K562 (cell line): ENCODE results near the gene GYS1. TPM values are rescaled to one million over a fixed set of nuclear protein-coding genes. Genes with fewer than 3 reads are reported as not detected.
A peak's percentile ranks its signal among the peaks of the same experiment; 100 is the strongest.

Source experiments
- ARNT ChIP-seq, 2 experiments: fragments of 450-650 bp; IDR thresholded peaks; 2 replicates each; pipeline ENCODE4 v1.6.1; 2016; ENCODE audit warnings: mild to moderate bottlenecking in 1 of 2
- CREB3L1 ChIP-seq: fragments of 450-650 bp; IDR thresholded peaks from 2 replicates; pipeline ENCODE4 v1.6.1; 2014; ENCODE audit warnings: low read depth, mild to moderate bottlenecking, moderate library complexity, borderline replicate concordance
- DNMT1 ChIP-seq: fragments of 450-650 bp; IDR thresholded peaks from 2 replicates; pipeline ENCODE4 v1.6.1; 2016; ENCODE audit warnings: antibody characterized with exemption, mild to moderate bottlenecking
- EGR1 ChIP-seq: fragments of 450-650 bp; conservative IDR thresholded peaks from 2 replicates; pipeline ENCODE4 v1.6.1; 2017; ENCODE audit warnings: mild to moderate bottlenecking
- ELF2 ChIP-seq: fragments of 250-450 bp; sonication (Bioruptor Pico); IDR thresholded peaks from 2 replicates; pipeline ENCODE4 v1.5.0; 2021; ENCODE audit warnings: mild to moderate bottlenecking
- POLR2AphosphoS5 ChIP-seq: IDR thresholded peaks from 2 replicates; pipeline ENCODE4 v1.6.1; 2011; ENCODE audit warnings: mild to moderate bottlenecking, low read depth, low read length, moderate library complexity; ENCODE audit not compliant: control insufficient read depth, insufficient read depth
- SIN3A ChIP-seq, 2 experiments: fragments of 150-350 bp in 1 of 2; IDR thresholded peaks; 2 replicates each; pipeline ENCODE4 v1.6.1; 2011 to 2016; ENCODE audit warnings: borderline replicate concordance in 2 of 2, low read depth in 2 of 2, low read length in 2 of 2, mild to moderate bottlenecking in 2 of 2, moderate library complexity in 2 of 2; ENCODE audit not compliant: control insufficient read depth in 1 of 2
- TRIM24 ChIP-seq, 2 experiments: fragments of 450-650 bp; IDR thresholded peaks; 2 replicates each; pipeline ENCODE4 v1.6.1; 2016
- YBX1 ChIP-seq: fragments of 450-650 bp; IDR thresholded peaks from 2 replicates; pipeline ENCODE4 v1.7.1; 2016; ENCODE audit warnings: mild to moderate bottlenecking
- ZKSCAN3 ChIP-seq: fragments of 250-450 bp; sonication (Bioruptor Pico); IDR thresholded peaks from 2 replicates; pipeline ENCODE4 v1.4.0; 2020
- ZNF436 ChIP-seq: fragments of 250-450, 450-650 bp; sonication (Bioruptor Pico); formaldehyde crosslinking; IDR thresholded peaks from 2 replicates; pipeline ENCODE4 v1.7.0; 2020; ENCODE audit warnings: mild to moderate bottlenecking
- polyA plus RNA-seq, 8 experiments: library from polyadenylated mRNA; depleted of rRNA in 4 of 8; stranded (reverse) in 5 of 8; unstranded in 3 of 8; fragments of >200 nt; fragmentation: Nextera tagmentation in 2 of 8; fragmentation: Illumina TruSeq in 1 of 8; extraction: Ambion mirVana in 2 of 8; extraction: Trizol in 1 of 8; gene quantifications; 2 replicates each; pipeline versions ENCODE4 v1.2.1 to v1.2.3, GENCODE V29; 2011 to 2014; ENCODE audit warnings: inconsistent platforms in 1 of 8, missing spikeins in 1 of 8
- total RNA-seq, 7 experiments: library from RNA; depleted of rRNA in 6 of 7; stranded (reverse); fragments of >200 nt in 6 of 7; fragmentation: Illumina TruSeq in 2 of 7; extraction: Trizol in 2 of 7; gene quantifications; 2 replicates each; pipeline versions ENCODE4 v1.2.1 to v1.2.3, GENCODE V29; 2011 to 2021; ENCODE audit warnings: low replicate concordance in 1 of 7
- TF ChIP-seq, protein P1 (sequence below), 2 experiments: fragments of 150-350 bp in 1 of 2; IDR thresholded peaks; 2 replicates each; pipeline ENCODE4 v1.6.1; 2012 to 2016; ENCODE audit warnings: low read depth in 2 of 2, low read length in 2 of 2, mild to moderate bottlenecking in 1 of 2, moderate library complexity in 1 of 2
- TF ChIP-seq, protein P2 (sequence below), 3 experiments: fragments of 200-800 bp in 1 of 3; sonication (Bioruptor generic) in 1 of 3; sonication (generic) in 1 of 3; formaldehyde crosslinking in 1 of 3; IDR thresholded peaks; 2 replicates each; pipeline versions ENCODE4 v1.6.1 to v1.8.0; 2016 to 2022; ENCODE audit warnings: mild to moderate bottlenecking in 2 of 3, missing compliant biosample characterization in 2 of 3, missing genetic modification characterization in 2 of 3, missing genetic modification reagents in 1 of 3
- TF ChIP-seq, protein P3 (sequence below): fragments of 250-450 bp; sonication (Bioruptor Pico); IDR thresholded peaks from 2 replicates; pipeline ENCODE4 v1.5.0; 2021; ENCODE audit warnings: mild to moderate bottlenecking, moderate library complexity
- TF ChIP-seq, protein P4 (sequence below): fragments of 450-650 bp; IDR thresholded peaks from 2 replicates; pipeline ENCODE4 v1.6.1; 2016; ENCODE audit warnings: mild to moderate bottlenecking

GYS1 gene
- total and polyA plus RNA-seq, 9 of the 15 experiments (the other 6 are each of a cell fraction or from before 2014, with no cell fraction given): 1.9 to 31.1 (median 15.2) TPM

DNA sequence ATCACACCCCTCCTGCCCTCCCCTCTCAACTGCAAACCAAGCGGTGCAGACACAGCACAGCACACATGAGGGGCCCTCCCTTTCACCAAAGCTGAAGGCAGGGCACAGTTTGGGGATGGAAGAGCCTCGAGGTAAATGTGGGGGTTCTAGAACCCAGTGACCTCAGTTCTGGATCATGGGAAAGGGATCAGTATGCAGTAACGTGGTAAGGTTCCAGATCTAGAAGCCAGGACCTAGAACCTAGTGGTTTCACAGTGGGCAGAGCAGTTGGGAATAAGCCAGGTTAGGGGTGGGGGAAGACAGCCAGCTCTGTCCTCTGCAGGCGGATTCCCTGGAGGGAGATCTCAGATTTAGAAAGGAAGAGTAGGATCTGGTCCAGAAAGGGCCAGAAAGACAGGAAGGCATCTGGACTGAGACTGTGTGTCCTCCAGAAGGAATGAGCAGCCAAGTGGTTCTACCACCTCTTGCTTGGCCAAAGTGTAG lies 24.9 kb downstream of the GYS1 start (continued):
- TF ChIP-seq, protein P1, sequence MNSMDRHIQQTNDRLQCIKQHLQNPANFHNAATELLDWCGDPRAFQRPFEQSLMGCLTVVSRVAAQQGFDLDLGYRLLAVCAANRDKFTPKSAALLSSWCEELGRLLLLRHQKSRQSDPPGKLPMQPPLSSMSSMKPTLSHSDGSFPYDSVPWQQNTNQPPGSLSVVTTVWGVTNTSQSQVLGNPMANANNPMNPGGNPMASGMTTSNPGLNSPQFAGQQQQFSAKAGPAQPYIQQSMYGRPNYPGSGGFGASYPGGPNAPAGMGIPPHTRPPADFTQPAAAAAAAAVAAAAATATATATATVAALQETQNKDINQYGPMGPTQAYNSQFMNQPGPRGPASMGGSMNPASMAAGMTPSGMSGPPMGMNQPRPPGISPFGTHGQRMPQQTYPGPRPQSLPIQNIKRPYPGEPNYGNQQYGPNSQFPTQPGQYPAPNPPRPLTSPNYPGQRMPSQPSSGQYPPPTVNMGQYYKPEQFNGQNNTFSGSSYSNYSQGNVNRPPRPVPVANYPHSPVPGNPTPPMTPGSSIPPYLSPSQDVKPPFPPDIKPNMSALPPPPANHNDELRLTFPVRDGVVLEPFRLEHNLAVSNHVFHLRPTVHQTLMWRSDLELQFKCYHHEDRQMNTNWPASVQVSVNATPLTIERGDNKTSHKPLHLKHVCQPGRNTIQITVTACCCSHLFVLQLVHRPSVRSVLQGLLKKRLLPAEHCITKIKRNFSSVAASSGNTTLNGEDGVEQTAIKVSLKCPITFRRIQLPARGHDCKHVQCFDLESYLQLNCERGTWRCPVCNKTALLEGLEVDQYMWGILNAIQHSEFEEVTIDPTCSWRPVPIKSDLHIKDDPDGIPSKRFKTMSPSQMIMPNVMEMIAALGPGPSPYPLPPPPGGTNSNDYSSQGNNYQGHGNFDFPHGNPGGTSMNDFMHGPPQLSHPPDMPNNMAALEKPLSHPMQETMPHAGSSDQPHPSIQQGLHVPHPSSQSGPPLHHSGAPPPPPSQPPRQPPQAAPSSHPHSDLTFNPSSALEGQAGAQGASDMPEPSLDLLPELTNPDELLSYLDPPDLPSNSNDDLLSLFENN (IDR thresholded peaks at IDR 0.05; ENCODE audit: low read depth in 2 of 2, low read length in 2 of 2): no peak
- TF ChIP-seq ARNT (IDR thresholded peaks at IDR 0.05) (peak in 1 of 2 experiments; percentile 99; a peak in 2 of 4 replicates), ELF2 (CRISPR knock-in tag) (no peak), EGR1 (peak; percentile 33; the same call in 1 of the 2 replicates), ZKSCAN3 (CRISPR knock-in tag) (no peak), YBX1 (no peak), ZNF436 (CRISPR knock-in tag) (no peak), SIN3A (IDR thresholded peaks at IDR 0.05; ENCODE audit: borderline replicate concordance in 2 of 2, control insufficient read depth in 1 of 2, low read depth in 2 of 2, low read length in 2 of 2) (0 out of 4 replicates have a peak, but pooled peaks of 1 of the 2 experiments have one; percentile 80), CREB3L1 (peak; percentile 98), DNMT1 (no peak), POLR2AphosphoS5 (peak; percentile 52), TRIM24 (IDR thresholded peaks at IDR 0.05) (peak in 1 of 2 experiments; percentile 6; a peak in 1 of 4 replicates)
- TF ChIP-seq, protein P2, sequence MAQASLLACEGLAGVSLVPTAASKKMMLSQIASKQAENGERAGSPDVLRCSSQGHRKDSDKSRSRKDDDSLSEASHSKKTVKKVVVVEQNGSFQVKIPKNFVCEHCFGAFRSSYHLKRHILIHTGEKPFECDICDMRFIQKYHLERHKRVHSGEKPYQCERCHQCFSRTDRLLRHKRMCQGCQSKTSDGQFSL (CRISPR knock-in tag; IDR thresholded peaks at IDR 0.05): no peak
- TF ChIP-seq, protein P2 (tag; IDR thresholded peaks at IDR 0.05): 0 out of 4 replicates have a peak, but pooled peaks of 1 of the 2 experiments have one; percentile 26
- TF ChIP-seq, protein P3, sequence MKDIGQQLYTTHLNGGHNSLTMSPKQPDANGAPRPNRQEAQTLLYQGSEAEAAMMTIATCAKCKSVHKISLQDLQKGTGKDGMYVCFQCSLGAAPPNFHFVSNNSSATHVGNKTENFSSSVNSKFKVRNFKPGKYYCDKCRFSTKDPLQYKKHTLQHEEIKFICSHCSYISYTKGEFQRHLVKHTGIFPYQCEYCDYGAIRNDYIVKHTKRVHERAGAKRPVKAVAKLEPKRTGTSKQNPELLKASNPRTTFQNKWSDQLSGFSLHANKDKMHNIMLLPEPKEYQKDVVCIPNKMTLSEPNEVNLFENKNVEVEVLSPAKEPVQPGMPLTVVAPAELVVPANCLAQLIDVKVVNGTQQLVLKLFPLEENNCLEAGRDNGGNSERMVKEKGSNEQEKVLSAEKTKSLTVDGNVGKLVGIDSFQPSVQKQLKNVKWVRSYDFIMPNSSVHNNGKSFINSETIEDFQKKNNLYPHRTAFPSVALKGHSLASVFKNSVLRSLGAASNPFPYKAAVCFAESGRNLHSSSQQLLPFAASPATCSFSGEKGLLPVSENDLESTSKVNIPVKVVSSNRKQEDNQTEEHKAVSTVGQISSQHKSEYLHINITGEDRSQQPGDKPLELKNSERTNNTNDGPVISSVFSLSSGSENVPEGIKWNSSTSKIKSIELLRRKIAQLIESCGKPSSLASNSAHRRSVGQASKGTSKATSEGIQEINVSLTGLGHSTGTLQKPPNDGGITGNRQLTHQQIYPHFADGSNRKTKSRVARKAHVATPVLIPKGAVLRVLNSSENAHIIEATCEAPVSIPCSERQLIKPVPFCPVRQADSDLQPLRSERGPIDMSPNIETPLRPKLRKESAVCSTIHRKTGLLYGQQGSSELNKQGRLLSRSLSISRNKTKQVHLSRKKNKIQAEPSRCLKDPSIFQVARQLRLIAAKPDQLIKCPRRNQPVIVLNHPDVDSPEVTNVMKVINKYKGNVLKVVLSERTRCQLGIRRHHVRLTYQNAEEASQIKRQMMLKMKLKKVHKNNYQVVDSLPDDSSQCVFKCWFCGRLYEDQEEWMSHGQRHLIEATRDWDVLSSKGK: no peak
- TF ChIP-seq, protein P4, sequence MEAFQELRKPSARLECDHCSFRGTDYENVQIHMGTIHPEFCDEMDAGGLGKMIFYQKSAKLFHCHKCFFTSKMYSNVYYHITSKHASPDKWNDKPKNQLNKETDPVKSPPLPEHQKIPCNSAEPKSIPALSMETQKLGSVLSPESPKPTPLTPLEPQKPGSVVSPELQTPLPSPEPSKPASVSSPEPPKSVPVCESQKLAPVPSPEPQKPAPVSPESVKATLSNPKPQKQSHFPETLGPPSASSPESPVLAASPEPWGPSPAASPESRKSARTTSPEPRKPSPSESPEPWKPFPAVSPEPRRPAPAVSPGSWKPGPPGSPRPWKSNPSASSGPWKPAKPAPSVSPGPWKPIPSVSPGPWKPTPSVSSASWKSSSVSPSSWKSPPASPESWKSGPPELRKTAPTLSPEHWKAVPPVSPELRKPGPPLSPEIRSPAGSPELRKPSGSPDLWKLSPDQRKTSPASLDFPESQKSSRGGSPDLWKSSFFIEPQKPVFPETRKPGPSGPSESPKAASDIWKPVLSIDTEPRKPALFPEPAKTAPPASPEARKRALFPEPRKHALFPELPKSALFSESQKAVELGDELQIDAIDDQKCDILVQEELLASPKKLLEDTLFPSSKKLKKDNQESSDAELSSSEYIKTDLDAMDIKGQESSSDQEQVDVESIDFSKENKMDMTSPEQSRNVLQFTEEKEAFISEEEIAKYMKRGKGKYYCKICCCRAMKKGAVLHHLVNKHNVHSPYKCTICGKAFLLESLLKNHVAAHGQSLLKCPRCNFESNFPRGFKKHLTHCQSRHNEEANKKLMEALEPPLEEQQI: no peak
